NCI-H146 (cell line): ENCODE measurements around the gene EPHB3.
"Not testable (repeated sequence)": the region's sequence is repeated elsewhere in the genome, so short reads cannot be mapped to it uniquely, and the experiment has no call there.

ENCODE experiments used
- DNase-seq: peaks from one replicate; lab custom pipeline; 2025; lab: John Stamatoyannopoulos, UW

The EPHB3 gene

GRCh38 chr3:184600685-184601377 is 39.2 kb downstream of the EPHB3 start:
- DNase-seq, result no peak

- DNase-seq, result peak; percentile 39
These were observed 40.2 kb downstream of the EPHB3 start for GRCh38 chr3:184601576-184602371.

- DNase-seq, result peak; percentile 61
These were observed 41.0 kb downstream of the EPHB3 start for GRCh38 chr3:184602372-184603150.

- no peak for DNase-seq
These were observed 41.8 kb downstream of the EPHB3 start for GRCh38 chr3:184603151-184604030.

GRCh38 chr3:184604039-184604601 is 42.5 kb downstream of the EPHB3 start:
- peak; percentile 30 for DNase-seq

- no peak for DNase-seq
These were observed 43.2 kb downstream of the EPHB3 start for GRCh38 chr3:184604615-184605290.

- DNase-seq, result no peak
These were observed 46.6 kb downstream of the EPHB3 start for GRCh38 chr3:184608209-184608608.

GRCh38 chr3:184609476-184610244 is 48.1 kb downstream of the EPHB3 start:
- DNase-seq, result no peak

GRCh38 chr3:184610245-184610871 is 48.8 kb downstream of the EPHB3 start:
- no peak for DNase-seq

GRCh38 chr3:184611607-184612281 is 50.2 kb downstream of the EPHB3 start:
- DNase-seq, result no peak

- no peak for DNase-seq
These were observed 53.8 kb downstream of the EPHB3 start for GRCh38 chr3:184615396-184615795.

GRCh38 chr3:184616436-184616835 is 54.9 kb downstream of the EPHB3 start:
- no peak for DNase-seq

- DNase-seq, result not testable (repeated sequence)
These were observed 55.7 kb downstream of the EPHB3 start for GRCh38 chr3:184617306-184617705.

GRCh38 chr3:184618811-184619210 is 57.2 kb downstream of the EPHB3 start:
- no peak for DNase-seq

GRCh38 chr3:184619369-184619768 is 57.8 kb downstream of the EPHB3 start:
- DNase-seq, result no peak

GRCh38 chr3:184619787-184620430 is 58.3 kb downstream of the EPHB3 start:
- DNase-seq, result no peak

- DNase-seq, result no peak
These were observed 59.0 kb downstream of the EPHB3 start for GRCh38 chr3:184620475-184621119.

GRCh38 chr3:184622156-184622555 is 60.6 kb downstream of the EPHB3 start:
- DNase-seq, result not testable (repeated sequence)
